Measurements from ENCODE around the gene SLC6A1.

DNA sequence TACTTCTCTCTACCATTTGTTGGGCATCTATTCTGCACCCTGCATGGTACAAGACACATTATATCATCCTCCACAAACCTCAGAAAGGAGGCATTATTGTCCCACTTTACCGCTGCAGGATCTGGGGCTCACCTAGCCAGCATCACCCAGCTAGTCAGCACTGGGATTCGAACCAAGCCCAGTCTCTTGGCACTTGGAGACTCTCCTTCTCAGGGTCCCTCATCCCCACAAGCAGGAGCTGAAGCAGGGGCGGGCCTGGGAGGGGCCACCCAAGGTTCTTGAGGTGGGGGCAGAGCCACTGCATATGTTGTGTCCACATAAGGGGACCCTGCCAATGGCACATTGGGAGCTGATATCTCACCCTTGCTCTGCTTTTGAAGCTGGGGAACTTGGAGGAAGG is 41.3 kb downstream of the SLC6A1 start:
- TF ChIP-seq POLR2A (IDR thresholded peaks at IDR 0.05; ENCODE audit: extremely low read depth, insufficient read length) (no peak), CTCF (IDR thresholded peaks at IDR 0.05; ENCODE audit: low read depth, low read length) (no peak), MYC (IDR thresholded peaks at IDR 0.05; ENCODE audit: low read depth, low read length) (no peak)

Data from NB4 (cell line).